GM12875 (cell line): ENCODE measurements around the gene KIF25.

ENCODE experiments used
- H3K4me3 ChIP-seq: one replicate; pipeline ENCODE4 v1.5.1; 2011; ENCODE audit warnings: low read depth, low read length, control low read depth
- TF ChIP-seq, protein P1 (sequence below): IDR thresholded peaks from 2 replicates; pipeline ENCODE4 v1.5.1; 2011; ENCODE audit warnings: low read depth, mild to moderate bottlenecking, control low read depth, inconsistent platforms, low read length, moderate library complexity, borderline replicate concordance; ENCODE audit not compliant: insufficient read depth

The KIF25 gene

DNA sequence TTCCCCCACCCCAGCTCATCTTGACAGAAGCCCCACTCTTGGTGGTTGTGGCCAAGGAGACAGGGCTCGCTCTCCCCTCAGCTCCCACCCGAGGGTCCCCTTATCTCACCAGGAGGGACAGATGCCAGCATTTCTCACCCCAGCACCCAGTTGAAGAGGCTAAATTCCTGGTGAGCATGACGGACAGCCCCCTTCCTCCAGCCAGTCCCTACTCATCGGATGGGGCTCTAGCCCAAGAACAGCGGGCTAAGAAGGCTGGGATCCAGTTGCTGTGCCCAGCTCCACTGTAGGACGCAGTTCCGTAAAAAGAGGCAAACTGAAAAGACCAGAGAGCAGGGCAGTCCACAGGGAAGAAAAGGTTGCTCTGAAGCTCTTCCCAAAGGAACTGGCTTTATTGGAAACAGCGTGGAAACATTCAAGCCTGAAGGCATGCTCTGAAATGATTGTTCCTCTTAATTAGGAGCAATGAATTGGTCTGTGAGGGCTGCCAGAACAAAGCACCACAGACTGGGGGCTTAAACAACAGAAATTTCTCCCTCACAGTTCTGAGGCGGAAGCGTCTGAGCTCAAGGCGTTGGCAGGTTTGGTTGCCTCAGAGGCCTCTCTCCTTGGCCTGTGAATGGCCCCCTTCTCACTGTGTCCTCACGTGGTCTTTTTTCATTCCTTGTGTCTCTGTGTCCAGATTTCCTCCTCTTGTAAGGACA lies 17.9 kb upstream of the KIF25 start:
- TF ChIP-seq, protein P1, sequence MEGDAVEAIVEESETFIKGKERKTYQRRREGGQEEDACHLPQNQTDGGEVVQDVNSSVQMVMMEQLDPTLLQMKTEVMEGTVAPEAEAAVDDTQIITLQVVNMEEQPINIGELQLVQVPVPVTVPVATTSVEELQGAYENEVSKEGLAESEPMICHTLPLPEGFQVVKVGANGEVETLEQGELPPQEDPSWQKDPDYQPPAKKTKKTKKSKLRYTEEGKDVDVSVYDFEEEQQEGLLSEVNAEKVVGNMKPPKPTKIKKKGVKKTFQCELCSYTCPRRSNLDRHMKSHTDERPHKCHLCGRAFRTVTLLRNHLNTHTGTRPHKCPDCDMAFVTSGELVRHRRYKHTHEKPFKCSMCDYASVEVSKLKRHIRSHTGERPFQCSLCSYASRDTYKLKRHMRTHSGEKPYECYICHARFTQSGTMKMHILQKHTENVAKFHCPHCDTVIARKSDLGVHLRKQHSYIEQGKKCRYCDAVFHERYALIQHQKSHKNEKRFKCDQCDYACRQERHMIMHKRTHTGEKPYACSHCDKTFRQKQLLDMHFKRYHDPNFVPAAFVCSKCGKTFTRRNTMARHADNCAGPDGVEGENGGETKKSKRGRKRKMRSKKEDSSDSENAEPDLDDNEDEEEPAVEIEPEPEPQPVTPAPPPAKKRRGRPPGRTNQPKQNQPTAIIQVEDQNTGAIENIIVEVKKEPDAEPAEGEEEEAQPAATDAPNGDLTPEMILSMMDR, result no peak
- H3K4me3 ChIP-seq, result no peak overlapping the region

DNA sequence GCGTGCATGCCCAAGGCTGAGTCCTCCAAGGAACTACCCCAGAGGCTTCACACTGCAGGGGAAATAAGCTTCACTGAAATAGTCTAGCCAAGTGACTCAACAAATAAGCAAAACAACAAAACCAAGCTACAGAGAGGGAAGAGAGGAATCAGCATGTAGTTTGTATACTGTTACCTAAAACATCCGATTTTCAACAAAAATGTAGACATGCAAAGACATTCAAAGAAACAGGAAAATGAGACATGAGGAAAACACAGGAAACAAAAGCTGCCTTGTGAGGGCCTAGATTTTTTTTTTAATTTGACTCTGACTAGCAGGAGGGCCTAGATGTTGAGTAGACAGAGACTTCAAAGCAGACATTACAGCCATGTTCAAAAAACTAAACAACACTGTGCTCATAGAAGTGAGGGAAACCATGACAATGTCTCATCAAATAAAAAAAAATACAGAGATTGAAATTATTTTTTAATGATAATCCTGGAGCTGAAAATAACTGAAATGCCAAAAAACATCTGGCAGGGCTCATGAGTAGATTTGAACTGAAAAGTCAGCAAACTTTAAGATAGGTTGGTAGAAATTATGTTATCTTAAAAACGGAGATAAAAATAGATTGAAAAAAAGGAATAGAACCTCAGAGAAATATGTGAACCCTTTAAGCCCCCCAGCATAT lies 16.4 kb upstream of the KIF25 start:
- no peak overlapping the region for H3K4me3 ChIP-seq
- TF ChIP-seq, protein P1, result no peak

DNA sequence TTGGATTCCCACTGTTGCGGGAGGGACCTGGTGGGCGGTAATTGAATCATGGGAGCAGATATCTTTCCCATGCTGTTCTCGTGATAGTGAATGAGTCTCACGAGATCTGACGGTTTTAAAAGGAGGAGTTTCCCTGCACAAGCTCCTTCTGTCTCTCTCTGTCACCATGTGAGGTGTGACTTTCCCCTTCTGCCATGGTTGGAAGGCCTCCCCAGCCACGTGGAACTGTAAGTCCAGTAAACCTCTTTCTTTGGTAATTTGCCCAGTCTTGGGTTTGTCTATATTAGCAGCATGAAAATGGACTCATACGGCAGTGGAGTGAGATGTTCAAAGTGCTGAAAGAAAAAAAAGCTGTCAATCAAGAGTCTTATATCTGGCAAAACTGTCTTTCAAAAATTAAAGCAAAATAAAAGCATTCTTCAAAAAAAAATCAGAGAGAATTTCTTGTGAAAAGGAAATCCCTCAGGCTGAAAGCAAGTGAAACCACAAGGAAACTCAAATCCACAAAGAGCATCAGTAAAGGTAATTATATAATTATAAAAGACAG lies 15.5 kb upstream of the KIF25 start:
- no peak overlapping the region for H3K4me3 ChIP-seq
- TF ChIP-seq, protein P1, result no peak

DNA sequence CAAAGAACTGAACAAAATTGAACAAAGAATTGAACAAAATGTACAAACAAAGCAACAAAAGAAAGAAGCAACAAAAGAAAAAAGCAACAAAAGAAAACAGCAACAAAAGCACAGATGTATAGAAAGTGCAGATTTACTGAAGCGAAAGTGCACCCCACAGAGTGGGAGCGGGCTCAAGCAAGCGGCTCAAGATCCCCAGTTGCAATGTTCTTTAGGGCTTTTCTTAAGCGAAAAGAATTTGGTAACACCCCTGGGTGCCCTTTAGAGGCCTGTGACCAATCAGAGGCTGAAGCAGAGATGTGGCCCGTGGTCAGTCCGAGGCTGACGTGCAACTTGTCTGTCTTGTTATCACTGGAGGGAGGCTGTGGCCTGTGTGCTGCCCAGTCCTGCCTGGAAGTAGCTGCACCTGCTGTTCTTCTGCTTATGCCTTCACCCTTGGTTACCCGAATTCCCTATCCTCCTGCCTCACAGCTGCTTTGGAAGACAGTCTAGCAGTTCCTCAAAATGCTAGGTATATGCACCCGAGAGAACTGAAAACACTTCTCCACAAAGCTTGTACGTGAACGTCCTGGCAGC lies 13.2 kb upstream of the KIF25 start:
- TF ChIP-seq, protein P1, result no peak
- no peak overlapping the region for H3K4me3 ChIP-seq

DNA sequence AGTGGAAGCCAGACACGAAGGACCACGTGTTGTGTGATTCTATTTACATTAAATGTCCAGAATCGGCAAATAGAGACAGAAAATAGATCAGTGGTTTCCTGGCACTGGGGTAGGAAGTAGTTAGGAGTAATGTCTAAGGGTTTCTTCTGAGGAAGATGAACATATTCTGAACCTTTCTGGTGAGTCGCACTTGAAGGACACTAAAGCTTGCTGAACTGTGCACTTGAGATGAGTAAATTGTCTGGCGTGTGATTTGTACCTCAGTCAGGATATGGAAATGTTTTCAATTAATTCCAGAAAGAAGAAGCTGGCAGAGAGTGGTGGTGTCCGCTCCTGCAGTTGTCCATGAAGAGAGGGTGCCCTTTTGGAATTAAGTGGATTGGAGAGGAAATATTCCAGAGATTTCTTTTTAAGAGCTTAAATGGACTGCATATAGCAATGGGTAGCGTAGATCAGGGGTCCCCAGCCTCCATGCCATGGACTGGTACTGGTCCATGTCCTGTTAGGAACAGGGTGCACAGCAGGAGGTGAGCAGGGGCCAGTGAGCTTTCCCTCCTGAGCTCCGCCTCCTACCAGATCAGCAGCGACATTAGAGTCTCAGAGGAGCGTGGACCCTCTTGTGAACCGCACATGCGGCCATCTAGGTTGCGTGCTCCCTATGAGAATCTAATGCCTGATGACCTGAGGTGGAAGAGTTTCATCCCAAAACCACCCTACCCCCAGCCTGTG lies 12.4 kb upstream of the KIF25 start:
- TF ChIP-seq, protein P1, result no peak
- H3K4me3 ChIP-seq, result no peak overlapping the region

DNA sequence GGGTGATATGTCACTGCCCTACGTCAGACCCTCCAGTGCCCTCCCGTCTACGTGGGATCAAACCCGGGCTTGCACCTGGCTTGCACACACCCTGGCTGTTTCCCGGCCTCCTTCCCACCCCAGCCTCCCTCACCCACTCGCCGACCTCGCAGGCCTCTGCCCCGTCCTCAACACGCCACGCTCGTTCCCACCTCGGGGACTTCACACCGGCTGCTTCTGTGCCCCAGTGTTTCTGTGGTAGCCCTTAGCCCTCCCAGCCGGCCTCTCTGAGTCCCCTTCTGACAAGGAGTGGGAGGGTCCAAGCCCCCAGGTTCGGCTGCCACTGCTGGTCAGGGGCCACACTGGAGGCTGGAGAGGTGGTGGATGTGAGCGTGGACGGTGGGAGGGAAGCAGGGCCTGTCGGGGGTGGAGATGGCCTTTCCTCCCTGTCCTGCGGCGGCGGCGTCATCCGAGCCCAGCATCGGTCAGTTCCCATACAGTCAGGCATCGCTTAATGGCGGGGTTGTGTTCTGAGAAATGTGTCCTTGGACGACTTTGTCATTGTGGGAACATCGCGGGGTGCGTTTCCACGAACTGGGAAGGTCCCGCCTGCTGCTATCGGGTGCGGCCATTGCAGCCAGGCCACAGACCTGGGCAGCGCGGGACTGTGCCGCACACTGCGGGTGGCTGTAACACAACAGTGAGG lies 11.4 kb upstream of the KIF25 start:
- TF ChIP-seq, protein P1, result no peak
- no peak overlapping the region for H3K4me3 ChIP-seq
